GM23338 (cell line): ENCODE measurements around the gene MEGF9.

Experiments
- CREB1 ChIP-seq: fragments of 250-450 bp; sonication (Bioruptor Pico); IDR thresholded peaks from 2 replicates; pipeline ENCODE4 v1.5.0; 2020; ENCODE audit warnings: low read depth, mild to moderate bottlenecking, moderate library complexity
- EZH2 ChIP-seq: fragments of 200-600 bp; sonication (generic); IDR thresholded peaks from one replicate; pipeline ENCODE4 v1.8.0; 2017; ENCODE audit warnings: antibody characterized with exemption, mild to moderate bottlenecking, low read depth; ENCODE audit not compliant: unreplicated experiment
- EZH2phosphoT487 ChIP-seq: fragments of 200-600 bp; sonication (generic); IDR thresholded peaks from one replicate; pipeline ENCODE4 v1.8.1; 2018; ENCODE audit warnings: antibody characterized with exemption; ENCODE audit not compliant: unreplicated experiment
- JUNB ChIP-seq: IDR thresholded peaks from one replicate; pipeline ENCODE4 v1.6.1; 2016; ENCODE audit warnings: antibody characterized with exemption; ENCODE audit not compliant: unreplicated experiment
- NANOG ChIP-seq: IDR thresholded peaks from 2 replicates; pipeline ENCODE4 v1.6.1; 2016; ENCODE audit warnings: antibody characterized with exemption, borderline replicate concordance
- POLR2AphosphoS5 ChIP-seq: IDR thresholded peaks from 2 replicates; pipeline ENCODE4 v1.6.1; 2016; ENCODE audit warnings: antibody characterized with exemption, low read depth
- REST ChIP-seq: IDR thresholded peaks from one replicate; pipeline ENCODE4 v1.6.1; 2018; ENCODE audit warnings: antibody characterized with exemption; ENCODE audit not compliant: unreplicated experiment
- ZNF114 ChIP-seq: fragments of 250-450 bp; sonication (Bioruptor Pico); IDR thresholded peaks from 2 replicates; pipeline ENCODE4 v1.5.0; 2020; ENCODE audit warnings: mild to moderate bottlenecking, moderate library complexity
- TF ChIP-seq, protein P1 (sequence below), 2 experiments: fragments of 200-600 bp in 1 of 2; sonication (generic) in 1 of 2; conservative IDR thresholded peaks; 2 replicates each; pipeline versions ENCODE4 v1.5.1 to v1.6.1; 2016 to 2017; ENCODE audit warnings: antibody characterized with exemption in 2 of 2, low read depth in 2 of 2, mild to moderate bottlenecking in 2 of 2, moderate library complexity in 1 of 2

- TF ChIP-seq EZH2phosphoT487 (no peak), EZH2 (no peak), POLR2AphosphoS5 (no peak), NANOG (no peak), REST (no peak), CREB1 (CRISPR knock-in tag) (no peak), JUNB (no peak), ZNF114 (CRISPR knock-in tag) (no peak)
- TF ChIP-seq, protein P1, sequence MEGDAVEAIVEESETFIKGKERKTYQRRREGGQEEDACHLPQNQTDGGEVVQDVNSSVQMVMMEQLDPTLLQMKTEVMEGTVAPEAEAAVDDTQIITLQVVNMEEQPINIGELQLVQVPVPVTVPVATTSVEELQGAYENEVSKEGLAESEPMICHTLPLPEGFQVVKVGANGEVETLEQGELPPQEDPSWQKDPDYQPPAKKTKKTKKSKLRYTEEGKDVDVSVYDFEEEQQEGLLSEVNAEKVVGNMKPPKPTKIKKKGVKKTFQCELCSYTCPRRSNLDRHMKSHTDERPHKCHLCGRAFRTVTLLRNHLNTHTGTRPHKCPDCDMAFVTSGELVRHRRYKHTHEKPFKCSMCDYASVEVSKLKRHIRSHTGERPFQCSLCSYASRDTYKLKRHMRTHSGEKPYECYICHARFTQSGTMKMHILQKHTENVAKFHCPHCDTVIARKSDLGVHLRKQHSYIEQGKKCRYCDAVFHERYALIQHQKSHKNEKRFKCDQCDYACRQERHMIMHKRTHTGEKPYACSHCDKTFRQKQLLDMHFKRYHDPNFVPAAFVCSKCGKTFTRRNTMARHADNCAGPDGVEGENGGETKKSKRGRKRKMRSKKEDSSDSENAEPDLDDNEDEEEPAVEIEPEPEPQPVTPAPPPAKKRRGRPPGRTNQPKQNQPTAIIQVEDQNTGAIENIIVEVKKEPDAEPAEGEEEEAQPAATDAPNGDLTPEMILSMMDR (conservative IDR thresholded peaks at IDR 0.05; ENCODE audit: low read depth in 2 of 2): no peak
Observed at GRCh38 chr9:120603010-120603409, 111.3 kb downstream of the MEGF9 start.
